Measurements from ENCODE around the gene ABCC2.

The ABCC2 gene

GRCh38 chr10:99775850-99776249 is 6.6 kb upstream of the ABCC2 start:
- peak; percentile 89 for DNase-seq

- no peak for DNase-seq
These were observed 4.3 kb upstream of the ABCC2 start for GRCh38 chr10:99777918-99778714.

GRCh38 chr10:99779335-99779734 is 3.1 kb upstream of the ABCC2 start:
- DNase-seq = peak; percentile 81

- no peak for DNase-seq
These were observed 558 bp upstream of the ABCC2 start for GRCh38 chr10:99781734-99782429.

GRCh38 chr10:99784016-99784726 is 1.7 kb downstream of the ABCC2 start:
- DNase-seq = peak; percentile 89

GRCh38 chr10:99784727-99785441 is 2.4 kb downstream of the ABCC2 start:
- DNase-seq = peak; percentile 35

- DNase-seq = no peak
These were observed 3.2 kb downstream of the ABCC2 start for GRCh38 chr10:99785646-99786045.

GRCh38 chr10:99787311-99787710 is 4.9 kb downstream of the ABCC2 start:
- DNase-seq = no peak

GRCh38 chr10:99787782-99788445 is 5.5 kb downstream of the ABCC2 start:
- DNase-seq = no peak

GRCh38 chr10:99788598-99789256 is 6.3 kb downstream of the ABCC2 start:
- peak; percentile 86 for DNase-seq

- DNase-seq = no peak
These were observed 9.4 kb downstream of the ABCC2 start for GRCh38 chr10:99791831-99792230.

- DNase-seq = no peak
These were observed 11.4 kb downstream of the ABCC2 start for GRCh38 chr10:99793819-99794218.

- DNase-seq = no peak
These were observed 14.5 kb downstream of the ABCC2 start for GRCh38 chr10:99796928-99797327.

- no peak for DNase-seq
These were observed 15.6 kb downstream of the ABCC2 start for GRCh38 chr10:99798031-99798430.

- no peak for DNase-seq
These were observed 16.5 kb downstream of the ABCC2 start for GRCh38 chr10:99798920-99799319.

GRCh38 chr10:99799613-99800012 is 17.2 kb downstream of the ABCC2 start:
- DNase-seq = no peak

- DNase-seq = no peak
These were observed 22.0 kb downstream of the ABCC2 start for GRCh38 chr10:99804471-99804870.

- no peak for DNase-seq
These were observed 22.8 kb downstream of the ABCC2 start for GRCh38 chr10:99805190-99805589.

- no peak for DNase-seq
These were observed 23.7 kb downstream of the ABCC2 start for GRCh38 chr10:99806091-99806490.

- DNase-seq = no peak
These were observed 25.3 kb downstream of the ABCC2 start for GRCh38 chr10:99807786-99808185.

GRCh38 chr10:99808270-99808669 is 25.8 kb downstream of the ABCC2 start:
- DNase-seq = no peak

- DNase-seq = no peak
These were observed 27.0 kb downstream of the ABCC2 start for GRCh38 chr10:99809481-99809880.

Data from fibroblast of skin of back (primary cell).